NCI-H2196 (cell line): Measurements from ENCODE around the gene FAM171A1.
"Not testable (repeated sequence)": the region's sequence is repeated elsewhere in the genome, so short reads cannot be mapped to it uniquely, and the experiment has no call there.

ENCODE experiments used
- DNase-seq: peaks from one replicate; lab custom pipeline; 2025; ENCODE audit not compliant: unreplicated experiment; lab: John Stamatoyannopoulos, UW

Gene FAM171A1

GRCh38 chr10:15321431-15322341 is 49.4 kb downstream of the FAM171A1 start:
- no peak for DNase-seq

- DNase-seq = no peak
Measured at GRCh38 chr10:15320522-15321203, 50.4 kb downstream of the FAM171A1 start.

GRCh38 chr10:15320118-15320517 is 51.0 kb downstream of the FAM171A1 start:
- DNase-seq = no peak

GRCh38 chr10:15316871-15317464 is 54.1 kb downstream of the FAM171A1 start:
- DNase-seq = no peak

- no peak for DNase-seq
Measured at GRCh38 chr10:15316145-15316544, 54.9 kb downstream of the FAM171A1 start.

GRCh38 chr10:15315286-15315685 is 55.8 kb downstream of the FAM171A1 start:
- DNase-seq = no peak

GRCh38 chr10:15314482-15315045 is 56.5 kb downstream of the FAM171A1 start:
- no peak for DNase-seq

GRCh38 chr10:15313843-15314242 is 57.2 kb downstream of the FAM171A1 start:
- no peak for DNase-seq

- no peak for DNase-seq
Measured at GRCh38 chr10:15313047-15313446, 58.0 kb downstream of the FAM171A1 start.

- no peak for DNase-seq
Measured at GRCh38 chr10:15311569-15312280, 59.4 kb downstream of the FAM171A1 start.

- DNase-seq = no peak
Measured at GRCh38 chr10:15310776-15311568, 60.1 kb downstream of the FAM171A1 start.

GRCh38 chr10:15309221-15309620 is 61.9 kb downstream of the FAM171A1 start:
- DNase-seq = no peak

- no peak for DNase-seq
Measured at GRCh38 chr10:15306735-15307280, 64.3 kb downstream of the FAM171A1 start.

GRCh38 chr10:15305634-15306033 is 65.5 kb downstream of the FAM171A1 start:
- no peak for DNase-seq

GRCh38 chr10:15305161-15305560 is 65.9 kb downstream of the FAM171A1 start:
- no peak for DNase-seq

- DNase-seq = not testable (repeated sequence)
Measured at GRCh38 chr10:15302188-15302956, 68.7 kb downstream of the FAM171A1 start.

- DNase-seq = no peak
Measured at GRCh38 chr10:15300697-15301096, 70.4 kb downstream of the FAM171A1 start.

- DNase-seq = no peak
Measured at GRCh38 chr10:15300145-15300544, 70.9 kb downstream of the FAM171A1 start.

- no peak for DNase-seq
Measured at GRCh38 chr10:15296701-15297100, 74.4 kb downstream of the FAM171A1 start.
